DMS153 treated with DMSO at 0.1 percent for 48 hours (cell line): ENCODE data around the gene PGAP2.
"Not testable (repeated sequence)": the region's sequence is repeated elsewhere in the genome, so short reads cannot be mapped to it uniquely, and the experiment has no call there.

Source experiments
- DNase-seq: peaks from one replicate; lab custom pipeline; 2025; ENCODE audit not compliant: unreplicated experiment; lab: John Stamatoyannopoulos, UW

PGAP2 gene

GRCh38 chr11:3803726-3804495, 4.4 kb upstream of the PGAP2 start:
- DNase-seq, result no peak

- DNase-seq, result peak; percentile 27
Observed at GRCh38 chr11:3808861-3809623, 682 bp downstream of the PGAP2 start.

DNA sequence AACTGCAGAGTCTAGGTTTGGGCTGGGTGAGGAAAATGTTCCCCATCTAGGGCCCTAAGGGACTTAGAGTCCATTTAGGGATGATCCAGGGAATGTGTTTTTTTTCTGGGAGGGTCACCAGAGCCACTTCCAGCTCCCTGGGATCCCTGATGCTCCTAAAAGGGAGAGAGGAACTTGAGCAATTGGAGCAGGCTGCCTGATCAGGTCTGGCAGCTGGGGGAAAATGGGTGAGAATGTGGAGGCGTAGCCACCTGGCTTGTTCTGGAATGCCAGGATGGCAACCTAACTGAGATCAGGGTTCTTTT, 1.2 kb downstream of the PGAP2 start:
- no peak for DNase-seq

DNA sequence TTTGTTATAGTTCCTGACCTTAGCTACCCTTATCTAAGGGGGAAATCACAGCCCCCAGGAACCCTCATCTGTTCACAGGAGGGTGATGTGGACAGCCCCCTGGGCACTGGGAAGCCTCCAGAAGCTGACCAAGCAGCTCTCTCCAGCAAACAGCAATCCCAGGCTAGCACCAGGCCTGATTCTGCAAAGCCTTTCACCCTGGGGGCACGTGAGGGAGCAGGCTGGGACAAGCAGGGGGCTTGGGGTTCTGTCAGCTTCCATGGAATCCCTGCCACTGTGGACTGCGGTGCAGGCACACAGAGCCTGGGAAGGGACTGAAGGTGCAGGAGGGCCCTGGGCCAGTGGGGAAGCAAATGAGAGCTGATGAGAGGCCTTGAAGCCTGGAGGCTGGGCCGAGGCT, 2.1 kb downstream of the PGAP2 start:
- DNase-seq, result no peak

DNA sequence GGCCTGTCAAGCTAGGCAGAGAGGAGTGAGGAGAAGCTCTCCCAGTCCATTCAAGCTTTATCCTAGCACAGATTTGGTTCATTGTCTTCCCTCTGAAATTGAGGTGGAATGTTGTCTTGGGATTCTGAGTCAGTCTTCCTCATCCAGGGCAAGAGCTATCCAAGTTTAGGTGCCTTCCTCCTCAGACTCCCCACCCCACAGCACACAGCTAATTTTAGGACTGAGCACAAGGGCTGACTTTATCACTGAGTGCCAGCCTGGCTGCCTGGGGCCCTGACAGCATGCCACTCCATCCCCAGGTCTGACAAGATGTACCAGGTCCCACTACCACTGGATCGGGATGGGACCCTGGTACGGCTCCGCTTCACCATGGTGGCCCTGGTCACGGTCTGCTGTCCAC, 2.6 kb downstream of the PGAP2 start:
- DNase-seq, result no peak

- not testable (repeated sequence) for DNase-seq
Observed at GRCh38 chr11:3814832-3815231, 6.5 kb downstream of the PGAP2 start.

DNA sequence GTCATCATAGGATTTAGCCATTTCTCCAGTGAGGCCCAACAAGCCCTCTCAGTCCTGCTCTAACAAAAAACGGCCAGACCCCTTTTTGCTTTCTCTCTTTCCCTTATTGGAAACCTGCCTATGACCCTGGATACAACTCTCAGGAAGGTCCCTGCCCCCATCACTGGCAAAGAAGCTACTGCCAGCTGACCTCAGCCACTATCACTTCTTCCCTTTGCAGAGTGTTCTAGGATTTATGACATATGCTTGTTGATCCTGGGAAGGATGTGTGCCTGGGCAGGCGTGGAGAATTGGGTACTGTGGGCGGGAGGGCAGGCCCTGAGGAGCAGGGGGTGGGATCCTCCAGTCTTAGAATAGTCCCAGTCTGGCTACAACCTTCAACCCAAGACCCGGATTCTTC, 7.5 kb downstream of the PGAP2 start:
- no peak for DNase-seq

GRCh38 chr11:3816673-3817072, 8.3 kb downstream of the PGAP2 start:
- DNase-seq, result no peak

- no peak for DNase-seq
Observed at GRCh38 chr11:3817181-3817800, 8.9 kb downstream of the PGAP2 start.

GRCh38 chr11:3820971-3821370, 12.6 kb downstream of the PGAP2 start:
- DNase-seq, result no peak

GRCh38 chr11:3822312-3822711, 14.0 kb downstream of the PGAP2 start:
- DNase-seq, result no peak

DNA sequence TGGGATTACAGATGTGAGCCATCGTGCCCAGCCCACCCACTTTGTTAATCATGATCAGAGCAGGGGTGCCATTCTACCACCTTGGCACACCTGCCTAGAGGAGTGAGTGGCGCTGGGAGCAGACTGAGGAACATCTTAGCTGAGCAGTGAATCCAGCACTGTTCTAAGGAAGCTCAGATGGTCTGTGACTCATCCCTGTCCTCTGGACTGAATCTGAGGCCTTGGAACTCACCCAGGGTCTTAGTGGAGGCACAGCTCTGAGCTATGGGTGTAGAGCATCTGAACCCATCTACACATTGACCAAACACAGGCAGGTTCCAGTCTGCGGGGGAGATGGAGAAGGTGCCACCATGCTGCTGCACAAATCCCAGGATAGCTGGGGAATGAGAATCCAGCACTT, 14.9 kb downstream of the PGAP2 start:
- DNase-seq, result no peak

- no peak for DNase-seq
Observed at GRCh38 chr11:3823762-3824506, 15.6 kb downstream of the PGAP2 start.

DNA sequence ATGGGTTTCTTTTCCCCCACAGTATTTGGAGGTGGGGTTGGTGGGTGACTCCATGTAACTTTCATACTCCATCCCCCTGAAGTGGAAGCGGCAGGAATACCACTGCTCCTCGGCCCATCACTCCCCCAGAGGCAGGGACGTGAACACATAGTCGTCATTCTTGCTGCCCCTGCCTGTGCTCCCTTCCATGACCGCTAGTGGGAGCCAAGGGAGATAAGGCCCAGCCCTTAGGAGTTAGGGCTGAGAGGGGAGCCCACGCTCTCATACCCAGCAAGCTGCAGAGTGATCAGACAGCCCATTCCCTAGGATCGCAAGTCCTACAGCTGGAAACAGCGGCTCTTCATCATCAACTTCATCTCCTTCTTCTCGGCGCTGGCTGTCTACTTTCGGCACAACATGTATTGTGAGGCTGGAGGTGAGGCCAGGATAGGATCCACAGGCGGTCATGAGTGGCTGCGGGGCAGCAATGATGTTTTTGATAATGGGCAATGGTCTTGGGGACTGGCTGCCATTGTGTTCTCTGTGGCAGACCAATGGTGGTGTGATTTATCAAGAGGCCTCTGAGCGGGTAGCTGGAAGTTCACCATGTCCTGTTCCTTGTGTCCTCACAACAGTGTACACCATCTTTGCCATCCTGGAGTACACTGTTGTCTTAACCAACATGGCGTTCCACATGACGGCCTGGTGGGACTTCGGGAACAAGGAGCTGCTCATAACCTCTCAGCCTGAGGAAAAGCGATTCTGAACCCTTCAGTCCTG, 16.5 kb downstream of the PGAP2 start:
- no peak for DNase-seq

GRCh38 chr11:3825473-3826154, 17.3 kb downstream of the PGAP2 start:
- DNase-seq, result no peak

GRCh38 chr11:3826721-3827120, 18.4 kb downstream of the PGAP2 start:
- no peak for DNase-seq

DNA sequence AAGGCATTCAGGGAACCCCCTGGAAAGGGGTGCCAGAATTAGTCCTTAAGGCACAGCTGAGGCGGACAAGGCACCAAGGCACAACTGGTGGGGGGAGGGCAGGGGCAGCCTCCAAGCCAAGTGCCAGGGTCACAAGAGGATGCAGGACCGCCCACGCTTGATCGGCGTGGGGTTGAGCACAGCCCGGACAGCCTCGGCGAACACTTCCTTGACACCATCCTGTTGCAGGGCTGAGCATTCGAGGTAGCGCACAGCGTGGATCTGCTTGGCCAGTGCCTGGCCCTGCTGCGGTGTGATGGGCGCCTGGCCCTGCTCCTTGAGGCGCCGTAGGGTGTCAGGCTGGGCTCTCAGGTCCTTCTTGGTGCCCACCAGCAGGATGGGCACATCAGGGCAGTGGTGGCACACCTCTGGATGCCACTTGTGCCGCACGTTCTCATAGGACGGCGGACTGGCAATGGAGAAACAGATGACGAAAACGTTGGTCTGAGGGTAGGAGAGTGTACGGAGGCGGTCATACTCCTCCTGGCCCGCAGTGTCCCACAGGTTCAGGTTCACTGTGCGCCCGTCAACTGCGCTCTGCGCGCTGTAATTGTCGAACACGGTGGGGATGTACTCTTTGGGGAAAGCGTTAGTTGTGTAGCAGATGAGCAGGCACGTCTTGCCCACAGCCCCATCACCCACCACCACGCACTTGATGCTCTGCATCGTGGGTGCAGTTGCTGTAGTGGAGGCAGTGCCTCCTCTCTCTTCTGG, 19.2 kb downstream of the PGAP2 start:
- no peak for DNase-seq

GRCh38 chr11:3830088-3830487, 21.7 kb downstream of the PGAP2 start:
- DNase-seq, result no peak

- DNase-seq, result no peak
Observed at GRCh38 chr11:3830730-3831129, 22.4 kb downstream of the PGAP2 start.
